Liver (tissue), 3 donors: ENCODE data around the gene TSHZ2.

Source experiments
- CTCF ChIP-seq: fragments of 150-350 bp; IDR thresholded peaks from 2 replicates; pipeline ENCODE4 v1.5.1; 2017; ENCODE audit warnings: improper control_type of control experiment, low read depth, low read length; ENCODE audit not compliant: missing input control
- NR2F2 ChIP-seq: IDR thresholded peaks from 2 replicates; pipeline ENCODE4 v1.6.1; 2016; ENCODE audit warnings: antibody characterized with exemption
- TAF1 ChIP-seq: conservative IDR thresholded peaks from 2 replicates; pipeline ENCODE4 v1.6.1; 2016; ENCODE audit warnings: antibody characterized with exemption, mild to moderate bottlenecking
- donor health status: healthy.
- donor health status: healthy.

GRCh38 chr20:53016071-53016470 is 43.9 kb downstream of the TSHZ2 start:
- no peak for TF ChIP-seq NR2F2
- TF ChIP-seq CTCF: no peak
- no peak for TF ChIP-seq TAF1
